ENCODE data around the gene OAT. TPM values are rescaled to one million over a fixed set of nuclear protein-coding genes. Genes with fewer than 3 reads are reported as not detected.
"Not testable (repeated sequence)": the region's sequence is repeated elsewhere in the genome, so short reads cannot be mapped to it uniquely, and the experiment has no call there.

Gene OAT
- total and polyA plus RNA-seq, 7 experiments from 2014 or later = 29.6 to 80.0 (median 44.6) TPM

GRCh38 chr10:124448696-124449169, 30.0 kb upstream of the OAT start:
- DNase-seq (no peak), ATAC-seq (no peak)
- Histone ChIP-seq H3K4me3 (ENCODE audit: low read length) (no peak overlapping the region), H3K27me3 (ENCODE audit: control insufficient read depth in 2 of 2, insufficient read depth in 2 of 2, low read length in 2 of 2) (peaks cover 6 to 14% of the 10 kb centered on the region in 2 donors), H3K27ac (ENCODE audit: low read depth, low read length) (no peak overlapping the region), H3K36me3 (ENCODE audit: control insufficient read depth in 2 of 3, insufficient read depth in 3 of 3, low read length in 3 of 3) (no peaks in the 10 kb centered on the region), H3K9me3 (ENCODE audit: control insufficient read depth in 2 of 3, low read length in 3 of 3) (no peaks in the 10 kb centered on the region), H3K4me1 (ENCODE audit: control insufficient read depth in 2 of 2, insufficient read depth in 2 of 2, low read length in 2 of 2) (peaks cover 0 to 9% of the 10 kb centered on the region in 2 donors)
- intact Hi-C loops (cut with micrococcal nuclease) = loop anchor here in 1 of 2 donors (10.0 kb wide), 1 partner anchor 716 kb away; the partner anchor contains the start of gene CTBP2
- CTCF ChIA-PET = no interaction called here
- H3K4me3 Mint-ChIP-seq = peak overlapping the region in 9 of 10 donors; percentile 16 to 87 (median 64)
- POLR2A ChIA-PET = no interaction called here
- H3K27me3 Mint-ChIP-seq = peaks cover 64 to 85% (median 73%) of the 10 kb centered on the region in 5 donors
- H3K4me1 Mint-ChIP-seq = peaks cover 0 to 26% (median 20%) of the 10 kb centered on the region in 7 donors
- H3K9me3 Mint-ChIP-seq = peaks cover 0 to 2% (median 0%) of the 10 kb centered on the region in 11 donors
- H3K27ac Mint-ChIP-seq = no peak overlapping the region
- peaks cover 0 to 3% (median 0%) of the 10 kb centered on the region in 5 donors for H3K36me3 Mint-ChIP-seq

DNA sequence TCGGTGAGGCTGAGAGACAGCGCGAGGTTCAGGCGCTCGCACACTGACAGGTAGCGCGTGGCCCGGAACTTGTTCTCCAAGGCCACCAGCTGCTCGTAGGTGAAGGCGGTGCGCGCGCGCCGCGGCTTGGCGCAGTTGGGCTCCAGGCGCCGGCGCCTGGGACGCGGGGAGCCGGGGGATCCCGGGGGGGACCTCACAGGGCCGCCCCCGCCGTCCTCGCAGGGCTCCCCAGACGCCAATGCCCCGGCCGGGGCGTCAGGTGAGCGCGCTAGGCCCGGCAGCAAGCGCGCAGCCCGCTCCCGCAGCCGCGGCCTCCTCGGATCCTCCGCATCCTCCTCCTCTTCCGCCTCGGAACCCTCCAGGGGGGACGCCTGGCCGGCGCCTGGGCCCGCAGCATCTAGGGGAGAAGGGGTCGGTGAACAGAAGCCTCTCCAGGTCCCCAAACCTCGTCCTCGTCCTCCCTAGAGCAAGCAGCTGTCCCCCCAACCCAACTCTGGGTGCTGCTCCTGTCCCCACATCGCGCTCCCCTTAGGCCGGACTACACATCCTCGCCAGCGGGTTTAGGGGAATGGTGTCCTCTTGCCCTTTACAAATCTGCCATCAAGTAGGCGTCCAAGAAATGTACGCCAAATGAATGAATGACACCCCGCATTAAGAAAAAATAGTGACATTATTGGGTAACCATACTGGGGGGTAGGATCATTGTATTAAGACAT, 29.2 kb upstream of the OAT start:
- DNase-seq (no peak), ATAC-seq (no peak)
- no peak overlapping the region for H3K27ac ChIP-seq (ENCODE audit: low read depth, low read length)
- Mint-ChIP-seq H3K27ac (no peak overlapping the region), H3K4me3 (peak overlapping the region; percentile 16 to 87 (median 65)), H3K9me3 (peaks cover 0 to 2% (median 0%) of the 10 kb centered on the region in 11 donors), H3K36me3 (peaks cover 0 to 3% (median 0%) of the 10 kb centered on the region in 5 donors), H3K27me3 (peaks cover 60 to 84% (median 73%) of the 10 kb centered on the region in 5 donors), H3K4me1 (peaks cover 0 to 26% (median 20%) of the 10 kb centered on the region in 7 donors)
- no peaks in the 10 kb centered on the region for H3K36me3 ChIP-seq (ENCODE audit: control insufficient read depth in 2 of 3, insufficient read depth in 3 of 3, low read length in 3 of 3)
- H3K4me3 ChIP-seq (ENCODE audit: low read length) = no peak overlapping the region
- intact Hi-C loops (cut with micrococcal nuclease) = loop anchor here in 1 of 2 donors (10.0 kb wide), 1 partner anchor 717 kb away; the partner anchor contains the start of gene CTBP2
- CTCF ChIA-PET = no interaction called here
- POLR2A ChIA-PET = no interaction called here
- peaks cover 6 to 14% of the 10 kb centered on the region in 2 donors for H3K27me3 ChIP-seq (ENCODE audit: control insufficient read depth in 2 of 2, insufficient read depth in 2 of 2, low read length in 2 of 2)
- peaks cover 0 to 9% of the 10 kb centered on the region in 2 donors for H3K4me1 ChIP-seq (ENCODE audit: control insufficient read depth in 2 of 2, insufficient read depth in 2 of 2, low read length in 2 of 2)
- no peaks in the 10 kb centered on the region for H3K9me3 ChIP-seq (ENCODE audit: control insufficient read depth in 2 of 3, low read length in 3 of 3)

GRCh38 chr10:124446830-124447750, 28.4 kb upstream of the OAT start:
- Histone ChIP-seq H3K36me3 (ENCODE audit: control insufficient read depth in 2 of 3, insufficient read depth in 3 of 3, low read length in 3 of 3) (no peaks in the 10 kb centered on the region), H3K9me3 (ENCODE audit: control insufficient read depth in 2 of 3, low read length in 3 of 3) (no peaks in the 10 kb centered on the region), H3K4me1 (ENCODE audit: control insufficient read depth in 2 of 2, insufficient read depth in 2 of 2, low read length in 2 of 2) (peaks cover 0 to 9% of the 10 kb centered on the region in 2 donors), H3K27me3 (ENCODE audit: control insufficient read depth in 2 of 2, insufficient read depth in 2 of 2, low read length in 2 of 2) (peaks cover 6 to 14% of the 10 kb centered on the region in 2 donors), H3K27ac (ENCODE audit: low read depth, low read length) (no peak overlapping the region), H3K4me3 (ENCODE audit: low read length) (no peak overlapping the region)
- Mint-ChIP-seq H3K9me3 (peaks cover 0 to 2% (median 0%) of the 10 kb centered on the region in 11 donors), H3K36me3 (peaks cover 0 to 3% (median 0%) of the 10 kb centered on the region in 5 donors), H3K4me3 (peak overlapping the region in 4 of 10 donors; percentile 49 to 87 (median 60)), H3K27me3 (peaks cover 61 to 77% (median 69%) of the 10 kb centered on the region in 5 donors), H3K27ac (no peak overlapping the region), H3K4me1 (peaks cover 0 to 26% (median 20%) of the 10 kb centered on the region in 7 donors)
- POLR2A ChIA-PET = interaction anchor here (0.6 kb wide), 1 partner anchor 335 kb away, joined by 3 read pairs; no protein-coding TSS in a partner anchor
- DNase-seq = no peak
- CTCF ChIA-PET = no interaction called here
- no peak for ATAC-seq
- intact Hi-C loops (cut with micrococcal nuclease) = loop anchor here in 1 of 2 donors (10.0 kb wide), 1 partner anchor 718 kb away; the partner anchor contains the start of gene CTBP2

GRCh38 chr10:124441694-124442093, 23.0 kb upstream of the OAT start:
- H3K27ac Mint-ChIP-seq; H3K36me3 ChIP-seq (ENCODE audit: control insufficient read depth in 2 of 3, insufficient read depth in 3 of 3, low read length in 3 of 3); H3K4me3 ChIP-seq (ENCODE audit: low read length); H3K27ac ChIP-seq (ENCODE audit: low read depth, low read length); H3K36me3 Mint-ChIP-seq; DNase-seq; H3K4me1 Mint-ChIP-seq; POLR2A ChIA-PET; H3K9me3 Mint-ChIP-seq; ATAC-seq; H3K27me3 ChIP-seq (ENCODE audit: control insufficient read depth in 2 of 2, insufficient read depth in 2 of 2, low read length in 2 of 2); H3K4me1 ChIP-seq (ENCODE audit: control insufficient read depth in 2 of 2, insufficient read depth in 2 of 2, low read length in 2 of 2); H3K4me3 Mint-ChIP-seq; CTCF ChIA-PET; H3K9me3 ChIP-seq (ENCODE audit: control insufficient read depth in 2 of 3, low read length in 3 of 3): not testable (repeated sequence)
- intact Hi-C loops (cut with micrococcal nuclease) = loop anchor here in 1 of 2 donors (10.0 kb wide), 1 partner anchor 723 kb away; the partner anchor contains the start of gene CTBP2
- peaks cover 24 to 40% (median 34%) of the 10 kb centered on the region in 5 donors for H3K27me3 Mint-ChIP-seq

DNA sequence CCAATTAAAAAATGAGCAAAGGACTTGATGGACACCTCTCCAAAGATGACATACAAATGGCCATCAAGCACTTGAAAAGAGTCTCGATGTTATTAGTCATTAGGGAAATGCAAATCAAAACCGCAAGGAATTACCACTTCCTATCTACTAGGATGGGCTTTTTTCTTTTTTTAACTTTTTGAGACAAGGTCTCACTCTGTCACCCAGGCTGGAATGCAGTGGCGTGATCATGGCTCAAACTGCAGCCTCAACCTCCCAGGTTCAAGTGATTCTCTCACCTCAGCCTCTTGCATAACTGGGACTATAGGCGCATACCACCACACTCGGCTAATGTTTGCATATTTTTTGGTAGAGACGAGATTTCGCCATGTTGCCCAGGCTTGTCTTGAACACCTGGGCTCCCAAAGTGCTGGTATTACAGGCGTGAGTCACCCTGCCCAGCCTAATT, 17.5 kb upstream of the OAT start:
- Histone ChIP-seq H3K36me3 (ENCODE audit: control insufficient read depth in 2 of 3, insufficient read depth in 3 of 3, low read length in 3 of 3) (no peaks in the 10 kb centered on the region), H3K9me3 (ENCODE audit: control insufficient read depth in 2 of 3, low read length in 3 of 3) (no peaks in the 10 kb centered on the region), H3K27me3 (ENCODE audit: control insufficient read depth in 2 of 2, insufficient read depth in 2 of 2, low read length in 2 of 2) (no peaks in the 10 kb centered on the region), H3K4me3 (ENCODE audit: low read length) (no peak overlapping the region), H3K27ac (ENCODE audit: low read depth, low read length) (no peak overlapping the region), H3K4me1 (ENCODE audit: control insufficient read depth in 2 of 2, insufficient read depth in 2 of 2, low read length in 2 of 2) (no peaks in the 10 kb centered on the region)
- CTCF ChIA-PET = no interaction called here
- Mint-ChIP-seq H3K27ac (no peak overlapping the region), H3K4me3 (no peak overlapping the region), H3K36me3 (no peaks in the 10 kb centered on the region), H3K4me1 (no peaks in the 10 kb centered on the region), H3K9me3 (no peaks in the 10 kb centered on the region), H3K27me3 (peaks cover 0 to 5% (median 3%) of the 10 kb centered on the region in 5 donors)
- intact Hi-C loops (cut with micrococcal nuclease) = no loop called here
- DNase-seq (no peak), ATAC-seq (peak; percentile 20)
- POLR2A ChIA-PET = no interaction called here

GRCh38 chr10:124435683-124436082, 17.0 kb upstream of the OAT start:
- H3K4me1 Mint-ChIP-seq; H3K9me3 ChIP-seq (ENCODE audit: control insufficient read depth in 2 of 3, low read length in 3 of 3); H3K27ac ChIP-seq (ENCODE audit: low read depth, low read length); POLR2A ChIA-PET; DNase-seq; intact Hi-C loops (cut with micrococcal nuclease); H3K27me3 Mint-ChIP-seq; ATAC-seq; H3K4me3 Mint-ChIP-seq; CTCF ChIA-PET; H3K27ac Mint-ChIP-seq; H3K4me3 ChIP-seq (ENCODE audit: low read length); H3K4me1 ChIP-seq (ENCODE audit: control insufficient read depth in 2 of 2, insufficient read depth in 2 of 2, low read length in 2 of 2); H3K27me3 ChIP-seq (ENCODE audit: control insufficient read depth in 2 of 2, insufficient read depth in 2 of 2, low read length in 2 of 2); H3K36me3 ChIP-seq (ENCODE audit: control insufficient read depth in 2 of 3, insufficient read depth in 3 of 3, low read length in 3 of 3); H3K9me3 Mint-ChIP-seq; H3K36me3 Mint-ChIP-seq: not testable (repeated sequence)

All from naive thymus-derived CD4-positive, alpha-beta T cell (primary cell).